H9 (cell line): ENCODE data around the gene MEF2A. TPM values are rescaled to one million over a fixed set of nuclear protein-coding genes. Genes with fewer than 3 reads are reported as not detected.

Experiments
- DNase-seq: peaks from one replicate; pipeline ENCODE4 v3.0.0-alpha.2; 2017
- H2AFZ ChIP-seq: one replicate; pipeline ENCODE4 v1.6.1; 2013; ENCODE audit warnings: mild to moderate bottlenecking, low read length, control low read depth, moderate library complexity
- H2AK5ac ChIP-seq: 2 replicates; pipeline ENCODE4 v1.6.1; 2013; ENCODE audit warnings: low read length, control low read depth, mixed read lengths; ENCODE audit not compliant: insufficient read length
- H2BK120ac ChIP-seq: one replicate; pipeline ENCODE4 v1.6.1; 2013; ENCODE audit warnings: low read depth, mild to moderate bottlenecking, low read length, control low read depth, inconsistent platforms; ENCODE audit not compliant: poor library complexity, severe bottlenecking
- H2BK12ac ChIP-seq: 2 replicates; pipeline ENCODE4 v1.6.1; 2013; ENCODE audit warnings: low read length, control low read depth, mixed read lengths, low read depth; ENCODE audit not compliant: insufficient read length
- H2BK15ac ChIP-seq: 2 replicates; pipeline ENCODE4 v1.6.1; 2013; ENCODE audit warnings: low read depth, low read length, control low read depth
- H2BK20ac ChIP-seq: one replicate; pipeline ENCODE4 v1.6.1; 2013; ENCODE audit warnings: low read depth, mild to moderate bottlenecking, low read length, control low read depth, inconsistent platforms; ENCODE audit not compliant: poor library complexity, severe bottlenecking
- H2BK5ac ChIP-seq: 2 replicates; pipeline ENCODE4 v1.6.1; 2013; ENCODE audit warnings: low read length, control low read depth, mixed read lengths; ENCODE audit not compliant: insufficient read length
- H3K14ac ChIP-seq: 2 replicates; pipeline ENCODE4 v1.6.1; 2013; ENCODE audit warnings: low read length, control low read depth; ENCODE audit not compliant: insufficient read depth
- H3K18ac ChIP-seq: 2 replicates; pipeline ENCODE4 v1.6.1; 2013; ENCODE audit warnings: low read depth, mild to moderate bottlenecking, mixed read lengths, low read length, control low read depth; ENCODE audit not compliant: insufficient read length
- H3K23ac ChIP-seq: 2 replicates; pipeline ENCODE4 v1.6.1; 2013; ENCODE audit warnings: low read length, control low read depth, mixed read lengths, low read depth; ENCODE audit not compliant: insufficient read length
- H3K23me2 ChIP-seq: 2 replicates; pipeline ENCODE4 v1.6.1; 2013; ENCODE audit warnings: low read depth, mild to moderate bottlenecking, mixed read lengths, low read length, control low read depth; ENCODE audit not compliant: insufficient read length, poor library complexity, severe bottlenecking
- H3K27ac ChIP-seq: 2 replicates; pipeline ENCODE4 v1.5.1; 2013; ENCODE audit warnings: low read length, control low read depth, mixed read lengths, low read depth; ENCODE audit not compliant: insufficient read length
- H3K27me3 ChIP-seq: 2 replicates; pipeline ENCODE4 v1.6.1; 2013; ENCODE audit warnings: low read length, control low read depth, inconsistent platforms; ENCODE audit not compliant: insufficient read depth
- H3K4ac ChIP-seq: 2 replicates; pipeline ENCODE4 v1.6.1; 2013; ENCODE audit warnings: low read depth, mild to moderate bottlenecking, control low read depth, inconsistent platforms, low read length, moderate library complexity
- H3K4me1 ChIP-seq: 2 replicates; pipeline ENCODE4 v1.6.1; 2013; ENCODE audit warnings: low read length, control low read depth, inconsistent platforms; ENCODE audit not compliant: insufficient read depth
- H3K4me2 ChIP-seq: 2 replicates; pipeline ENCODE4 v1.6.1; 2013; ENCODE audit warnings: low read length, control low read depth, mixed read lengths; ENCODE audit not compliant: insufficient read length, insufficient read depth
- H3K56ac ChIP-seq: 2 replicates; pipeline ENCODE4 v1.6.1; 2013; ENCODE audit warnings: low read depth, mild to moderate bottlenecking, mixed read lengths, low read length, control low read depth; ENCODE audit not compliant: insufficient read length
- H3K79me1 ChIP-seq: 2 replicates; pipeline ENCODE4 v1.6.1; 2013; ENCODE audit warnings: low read depth, mild to moderate bottlenecking, moderate library complexity, low read length, control low read depth, inconsistent platforms; ENCODE audit not compliant: insufficient read depth, poor library complexity, severe bottlenecking
- H3K79me2 ChIP-seq: 2 replicates; pipeline ENCODE4 v1.6.1; 2013; ENCODE audit warnings: low read length, control low read depth, inconsistent platforms; ENCODE audit not compliant: insufficient read depth
- H3K9ac ChIP-seq: 2 replicates; pipeline ENCODE4 v1.6.1; 2013; ENCODE audit warnings: low read length, control low read depth, mixed read lengths; ENCODE audit not compliant: insufficient read length; ENCODE audit errors: extremely low read depth
- H3K9me3 ChIP-seq: one replicate; pipeline ENCODE4 v1.6.1; 2013; ENCODE audit warnings: low read depth, low read length, inconsistent platforms; ENCODE audit not compliant: control insufficient read depth
- H3T11ph ChIP-seq: one replicate; pipeline ENCODE4 v1.6.1; 2013; ENCODE audit warnings: mild to moderate bottlenecking, low read length, control low read depth, inconsistent platforms
- H4K20me1 ChIP-seq: one replicate; pipeline ENCODE4 v1.6.1; 2013; ENCODE audit not compliant: control insufficient read depth, insufficient read length, insufficient read depth
- H4K5ac ChIP-seq: 2 replicates; pipeline ENCODE4 v1.6.1; 2013; ENCODE audit warnings: low read depth, mild to moderate bottlenecking, mixed read lengths, low read length, control low read depth; ENCODE audit not compliant: insufficient read length
- H4K8ac ChIP-seq: replicated peaks from 2 replicates; pipeline ENCODE4 v1.6.1; 2013; ENCODE audit warnings: low read length, control low read depth, mixed read lengths, low read depth; ENCODE audit not compliant: insufficient read length
- H4K91ac ChIP-seq: 2 replicates; pipeline ENCODE4 v1.6.1; 2013; ENCODE audit warnings: low read depth, mild to moderate bottlenecking, moderate library complexity, mixed read lengths, low read length, control low read depth; ENCODE audit not compliant: insufficient read length
- H3K27ac Mint-ChIP-seq, 3 experiments: 2 replicates in 2 of 3; 3 replicates in 1 of 3; pipeline ENCODE4 v1.8.0; 2020 to 2021; ENCODE audit warnings: mixed read lengths in 3 of 3, mild to moderate bottlenecking in 1 of 3, moderate library complexity in 1 of 3
- H3K27me3 Mint-ChIP-seq: 2 replicates; pipeline ENCODE4 v1.8.0; 2021; ENCODE audit warnings: low read depth, mild to moderate bottlenecking, moderate library complexity, mixed read lengths
- H3K36me3 Mint-ChIP-seq, 3 experiments: 2 replicates in 2 of 3; 3 replicates in 1 of 3; pipeline ENCODE4 v1.8.0; 2020 to 2021; ENCODE audit warnings: low read depth in 3 of 3, mixed read lengths in 3 of 3; ENCODE audit not compliant: insufficient read depth in 1 of 3
- H3K4me1 Mint-ChIP-seq, 2 experiments: 2 replicates each; pipeline ENCODE4 v1.8.0; 2020; ENCODE audit warnings: mixed read lengths in 2 of 2
- H3K4me3 Mint-ChIP-seq, 2 experiments: 2 replicates in 1 of 2; 3 replicates in 1 of 2; pipeline ENCODE4 v1.8.0; 2020 to 2021; ENCODE audit warnings: mild to moderate bottlenecking in 2 of 2, mixed read lengths in 2 of 2, moderate library complexity in 1 of 2
- H3K9me3 Mint-ChIP-seq, 2 experiments: 2 replicates in 1 of 2; 3 replicates in 1 of 2; pipeline ENCODE4 v1.8.0; 2020; ENCODE audit warnings: mild to moderate bottlenecking in 2 of 2, mixed read lengths in 2 of 2, moderate library complexity in 1 of 2
- CTCF ChIP-seq: fragments of 200-600 bp; sonication (generic); conservative IDR thresholded peaks from 3 replicates; pipeline ENCODE4 v1.8.0; 2021; ENCODE audit warnings: antibody characterized with exemption, mild to moderate bottlenecking
- WGBS: extraction: QIAGEN DNeasy Blood & Tissue Kit; methylation state at CpG from one replicate; pipeline ENCODE4 v1.1.7; 2013; ENCODE audit warnings: missing lambda C conversion rate, low lambda C conversion rate, mixed read lengths; ENCODE audit not compliant: insufficient read length; ENCODE audit errors: extremely low coverage; 5-methylcytosine and 5-hydroxymethylcytosine counted together
- total RNA-seq: library from RNA; stranded (reverse); gene quantifications from 2 replicates; pipeline ENCODE4 v1.2.1, GENCODE V29; 2021

Gene MEF2A
- total RNA-seq, 1 experiment from 2014 or later = 20.7 TPM

- Histone ChIP-seq H3K4ac (no peak overlapping the region), H2BK20ac (no peak overlapping the region), H3K9ac (no peak overlapping the region), H2BK120ac (no peak overlapping the region), H3K27ac (no peak overlapping the region), H2BK5ac (no peak overlapping the region), H4K20me1 (no peaks in the 10 kb centered on the region), H3K79me1 (no peaks in the 10 kb centered on the region), H3K23ac (no peak overlapping the region), H3K4me1 (no peaks in the 10 kb centered on the region), H3K79me2 (no peaks in the 10 kb centered on the region), H2AK5ac (no peak overlapping the region), H4K5ac (no peak overlapping the region), H3T11ph (no peak overlapping the region), H2BK12ac (no peak overlapping the region), H3K56ac (no peak overlapping the region), H3K9me3 (no peaks in the 10 kb centered on the region), H3K18ac (no peak overlapping the region), H2BK15ac (no peak overlapping the region), H4K91ac (no peak overlapping the region), H2AFZ (no peak overlapping the region), H3K4me2 (no peak overlapping the region), H4K8ac (no peak overlapping the region), H3K14ac (no peak overlapping the region), H3K27me3 (no peaks in the 10 kb centered on the region), H3K23me2 (no peaks in the 10 kb centered on the region)
- no peak for TF ChIP-seq CTCF
- no peak for DNase-seq
- WGBS = no CpG with 5 or more reads among the region's 4 CpGs
- H3K27ac Mint-ChIP-seq = no peak overlapping the region; a peak in 1 of 7 replicates
- no peak overlapping the region for H3K4me3 Mint-ChIP-seq
- no peaks in the 10 kb centered on the region; the same call in 1 of the 2 replicates for H3K27me3 Mint-ChIP-seq
- H3K36me3 Mint-ChIP-seq = peaks cover 5 to 7% (median 7%) of the 10 kb centered on the region in 3 experiments; a peak in 4 of 7 replicates
- no peaks in the 10 kb centered on the region for H3K9me3 Mint-ChIP-seq
- peaks cover 0 to 3% of the 10 kb centered on the region in 2 experiments; a peak in 2 of 4 replicates for H3K4me1 Mint-ChIP-seq
Observed at GRCh38 chr15:99718421-99718820, 152.6 kb downstream of the MEF2A start.
